SU-DHL-6 (cell line): ENCODE results near the gene KIF3C.
"Not testable (repeated sequence)": the region's sequence is repeated elsewhere in the genome, so short reads cannot be mapped to it uniquely, and the experiment has no call there.

Experiments
- EZH2phosphoT487 ChIP-seq: fragments of 200-600 bp; sonication (generic), shearing (Covaris generic); conservative IDR thresholded peaks from 2 replicates; pipeline ENCODE4 v1.6.1; 2018; ENCODE audit warnings: mild to moderate bottlenecking, antibody characterized with exemption, low read length, moderate library complexity, mixed read lengths
- TF ChIP-seq, protein P1 (sequence below): fragments of 200-600 bp; sonication (generic); IDR thresholded peaks from one replicate; pipeline ENCODE4 v1.5.1; 2017; ENCODE audit warnings: antibody characterized with exemption, mild to moderate bottlenecking, low read length, moderate library complexity; ENCODE audit not compliant: insufficient read depth, poor library complexity, severe bottlenecking

DNA sequence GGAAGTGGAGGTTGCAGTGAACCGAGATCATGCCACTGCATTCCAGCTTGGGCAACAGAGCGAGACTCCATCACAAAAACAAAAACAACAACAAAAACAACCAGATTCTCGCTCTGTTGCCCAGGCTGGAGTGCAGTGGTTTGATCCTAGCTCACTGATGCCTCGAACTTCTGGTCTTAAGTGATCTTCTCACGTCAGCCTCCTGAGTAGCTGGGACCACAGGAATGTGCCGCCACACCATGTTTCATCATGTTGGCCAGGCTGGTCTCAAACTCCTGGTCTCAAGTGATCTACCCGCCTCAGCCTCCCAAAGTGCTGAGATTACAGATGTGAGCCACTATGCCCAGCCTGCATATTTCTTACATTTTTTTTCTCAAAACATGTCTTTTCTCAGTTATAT lies 64.9 kb downstream of the KIF3C start:
- TF ChIP-seq, protein P1, sequence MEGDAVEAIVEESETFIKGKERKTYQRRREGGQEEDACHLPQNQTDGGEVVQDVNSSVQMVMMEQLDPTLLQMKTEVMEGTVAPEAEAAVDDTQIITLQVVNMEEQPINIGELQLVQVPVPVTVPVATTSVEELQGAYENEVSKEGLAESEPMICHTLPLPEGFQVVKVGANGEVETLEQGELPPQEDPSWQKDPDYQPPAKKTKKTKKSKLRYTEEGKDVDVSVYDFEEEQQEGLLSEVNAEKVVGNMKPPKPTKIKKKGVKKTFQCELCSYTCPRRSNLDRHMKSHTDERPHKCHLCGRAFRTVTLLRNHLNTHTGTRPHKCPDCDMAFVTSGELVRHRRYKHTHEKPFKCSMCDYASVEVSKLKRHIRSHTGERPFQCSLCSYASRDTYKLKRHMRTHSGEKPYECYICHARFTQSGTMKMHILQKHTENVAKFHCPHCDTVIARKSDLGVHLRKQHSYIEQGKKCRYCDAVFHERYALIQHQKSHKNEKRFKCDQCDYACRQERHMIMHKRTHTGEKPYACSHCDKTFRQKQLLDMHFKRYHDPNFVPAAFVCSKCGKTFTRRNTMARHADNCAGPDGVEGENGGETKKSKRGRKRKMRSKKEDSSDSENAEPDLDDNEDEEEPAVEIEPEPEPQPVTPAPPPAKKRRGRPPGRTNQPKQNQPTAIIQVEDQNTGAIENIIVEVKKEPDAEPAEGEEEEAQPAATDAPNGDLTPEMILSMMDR = not testable (repeated sequence)
- not testable (repeated sequence) for TF ChIP-seq EZH2phosphoT487
